HG02610 (cell line): Measurements from ENCODE around the gene MUC6.

ENCODE experiments used
- ATAC-seq: cut with Tn5 transposase; IDR thresholded peaks from one replicate; pipeline ENCODE4 v1.9.1; 2021; ENCODE audit warnings: mild to moderate bottlenecking, moderate library complexity; ENCODE audit not compliant: unreplicated experiment

Gene MUC6

GRCh38 chr11:1037506-1038055 lies 1.1 kb upstream of the MUC6 start:
- no peak for ATAC-seq

GRCh38 chr11:1036931-1037330 lies 413 bp upstream of the MUC6 start:
- no peak for ATAC-seq

GRCh38 chr11:1035577-1036283 lies 788 bp downstream of the MUC6 start:
- ATAC-seq: no peak

- no peak for ATAC-seq
Observed at GRCh38 chr11:1034456-1035295, 1.8 kb downstream of the MUC6 start.

- ATAC-seq: no peak
Observed at GRCh38 chr11:1034001-1034400, 2.5 kb downstream of the MUC6 start.

GRCh38 chr11:1033016-1033798 lies 3.3 kb downstream of the MUC6 start:
- no peak for ATAC-seq

GRCh38 chr11:1032310-1032891 lies 4.1 kb downstream of the MUC6 start:
- no peak for ATAC-seq

- ATAC-seq: no peak
Observed at GRCh38 chr11:1031121-1031899, 5.2 kb downstream of the MUC6 start.

GRCh38 chr11:1030556-1030955 lies 6.0 kb downstream of the MUC6 start:
- no peak for ATAC-seq

GRCh38 chr11:1030086-1030485 lies 6.4 kb downstream of the MUC6 start:
- ATAC-seq: no peak

GRCh38 chr11:1029654-1030053 lies 6.9 kb downstream of the MUC6 start:
- no peak for ATAC-seq

- no peak for ATAC-seq
Observed at GRCh38 chr11:1029051-1029450, 7.5 kb downstream of the MUC6 start.

- ATAC-seq: no peak
Observed at GRCh38 chr11:1028616-1029015, 7.9 kb downstream of the MUC6 start.

- ATAC-seq: no peak
Observed at GRCh38 chr11:1028291-1028540, 8.3 kb downstream of the MUC6 start.

- ATAC-seq: no peak
Observed at GRCh38 chr11:1027483-1028290, 8.8 kb downstream of the MUC6 start.

GRCh38 chr11:1026641-1027482 lies 9.7 kb downstream of the MUC6 start:
- no peak for ATAC-seq

- ATAC-seq: no peak
Observed at GRCh38 chr11:1026163-1026450, 10.4 kb downstream of the MUC6 start.

GRCh38 chr11:1025410-1026162 lies 10.9 kb downstream of the MUC6 start:
- no peak for ATAC-seq
